A549 treated with GW870086 at 1 μM for 4 hours (cell line): ENCODE data around the gene APOOL. TPM values are rescaled to one million over a fixed set of nuclear protein-coding genes. Genes with fewer than 3 reads are reported as not detected.

Source experiments
- total RNA-seq: library from RNA; stranded (reverse); fragments of 200-300 nt; extraction: Qiagen RNA extraction; gene quantifications from 5 replicates; pipeline ENCODE4 v1.2.3, GENCODE V29; 2022; ENCODE audit warnings: low read depth

Gene APOOL, protein sequence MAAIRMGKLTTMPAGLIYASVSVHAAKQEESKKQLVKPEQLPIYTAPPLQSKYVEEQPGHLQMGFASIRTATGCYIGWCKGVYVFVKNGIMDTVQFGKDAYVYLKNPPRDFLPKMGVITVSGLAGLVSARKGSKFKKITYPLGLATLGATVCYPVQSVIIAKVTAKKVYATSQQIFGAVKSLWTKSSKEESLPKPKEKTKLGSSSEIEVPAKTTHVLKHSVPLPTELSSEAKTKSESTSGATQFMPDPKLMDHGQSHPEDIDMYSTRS
- 6.8 to 9.8 TPM (median 7.9 TPM) in 5 replicates for total RNA-seq

DNA sequence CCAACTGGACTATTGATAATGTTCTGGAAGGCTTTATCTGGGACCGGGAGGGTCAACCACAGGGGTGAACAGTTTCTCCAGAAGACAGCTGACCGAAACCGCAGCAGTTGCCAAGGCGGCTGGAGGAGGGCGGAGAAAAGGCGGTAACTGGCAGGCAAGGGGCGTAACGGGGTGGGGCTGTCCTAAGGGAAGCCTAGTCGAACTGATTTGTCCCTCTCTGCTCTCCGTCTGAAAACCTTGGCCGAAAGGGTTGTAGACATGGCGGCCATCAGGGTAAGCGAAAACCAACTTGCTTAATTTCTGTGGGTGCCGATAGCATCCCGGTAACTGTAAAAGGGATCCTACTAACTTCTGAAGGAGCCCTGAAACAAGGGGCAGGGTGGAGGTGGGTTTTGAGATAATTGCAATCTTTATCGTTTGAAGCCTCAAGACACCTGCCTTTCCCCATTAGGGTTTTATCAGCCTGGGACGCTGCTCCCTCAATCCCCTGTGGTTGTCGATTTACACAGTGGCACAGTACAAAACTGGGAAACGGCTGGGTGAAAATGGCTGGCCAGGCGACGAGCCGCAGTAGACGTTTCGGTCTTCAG is at the start of gene APOOL:
TSS of gene APOOL (plus strand) at position 223 of the 590 bp plus-strand sequence. CDS start at position 259, 36 bp downstream.

Other genes starting within 250 kb of the APOOL start
- not detected in 5 replicates for gene SATL1, start 239.9 kb downstream of the APOOL start, total RNA-seq
- gene ZNF711, start 240.1 kb downstream of the APOOL start, total RNA-seq, result 0.53 to 1.0 TPM (median 0.80 TPM) in 5 replicates